ENCODE measurements around the gene NDE1. TPM values are rescaled to one million over a fixed set of nuclear protein-coding genes. Genes with fewer than 3 reads are reported as not detected.
A peak's percentile ranks its signal among the peaks of the same experiment; 100 is the strongest.

The NDE1 gene
- total and polyA plus RNA-seq, 2 donors (not counting 1 experiment from before 2014, with no cell fraction given): 23.8 to 24.0 TPM

GRCh38 chr16:15602285-15603044, 47.6 kb upstream of the NDE1 start:
- TF ChIP-seq CTCF (conservative IDR thresholded peaks at IDR 0.05 in 1 of 2, IDR thresholded peaks at IDR 0.05 in 1 of 2; ENCODE audit: low read depth in 1 of 2, low read length in 2 of 2): no peak
- no peak for TF ChIP-seq EZH2 (IDR thresholded peaks at IDR 0.05; ENCODE audit: low read length, missing control alignments)
- DNase-seq (ENCODE audit: low read depth in 2 of 2): no peak
- Histone ChIP-seq H4K20me1 (ENCODE audit: control insufficient read depth, extremely low read depth, insufficient read depth, low read length) (no peaks in the 10 kb centered on the region), H3K4me1 (ENCODE audit: control insufficient read depth, extremely low read depth, insufficient read depth, low read length) (no peaks in the 10 kb centered on the region), H3K27me3 (ENCODE audit: control insufficient read depth, insufficient read depth, low read length) (no peaks in the 10 kb centered on the region), H3K36me3 (ENCODE audit: control insufficient read depth, insufficient read depth, low read length) (peaks cover 17% of the 10 kb centered on the region), H3K4me2 (ENCODE audit: extremely low read depth, insufficient read depth, low read length) (no peak overlapping the region), H2AFZ (ENCODE audit: low read length) (no peak overlapping the region), H3K9me3 (ENCODE audit: control insufficient read depth, insufficient read depth, low read depth, low read length) (no peaks in the 10 kb centered on the region), H3K27ac (ENCODE audit: insufficient read depth, low read length) (no peak overlapping the region), H3K4me3 (replicated peaks in 1 of 4; ENCODE audit: control extremely low read depth in 1 of 4, insufficient read depth in 1 of 4, low read depth in 3 of 4, low read length in 4 of 4) (no peak overlapping the region), H3K9ac (ENCODE audit: insufficient read depth, low read length) (no peak overlapping the region), H3K79me2 (ENCODE audit: control insufficient read depth, insufficient read depth, low read length) (no peaks in the 10 kb centered on the region)

- Histone ChIP-seq H2AFZ (ENCODE audit: low read length) (no peak overlapping the region), H3K36me3 (ENCODE audit: control insufficient read depth, insufficient read depth, low read length) (peaks cover 8% of the 10 kb centered on the region), H3K4me2 (ENCODE audit: extremely low read depth, insufficient read depth, low read length) (no peak overlapping the region), H3K79me2 (ENCODE audit: control insufficient read depth, insufficient read depth, low read length) (no peaks in the 10 kb centered on the region), H3K9ac (ENCODE audit: insufficient read depth, low read length) (no peak overlapping the region), H3K4me1 (ENCODE audit: control insufficient read depth, extremely low read depth, insufficient read depth, low read length) (peaks cover 3% of the 10 kb centered on the region), H3K9me3 (ENCODE audit: control insufficient read depth, insufficient read depth, low read depth, low read length) (no peaks in the 10 kb centered on the region), H3K27me3 (ENCODE audit: control insufficient read depth, insufficient read depth, low read length) (no peaks in the 10 kb centered on the region), H3K4me3 (replicated peaks in 1 of 4; ENCODE audit: control extremely low read depth in 1 of 4, insufficient read depth in 1 of 4, low read depth in 3 of 4, low read length in 4 of 4) (no peak overlapping the region), H4K20me1 (ENCODE audit: control insufficient read depth, extremely low read depth, insufficient read depth, low read length) (no peaks in the 10 kb centered on the region), H3K27ac (ENCODE audit: insufficient read depth, low read length) (no peak overlapping the region)
- no peak for TF ChIP-seq CTCF (conservative IDR thresholded peaks at IDR 0.05 in 1 of 2, IDR thresholded peaks at IDR 0.05 in 1 of 2; ENCODE audit: low read depth in 1 of 2, low read length in 2 of 2)
- TF ChIP-seq EZH2 (IDR thresholded peaks at IDR 0.05; ENCODE audit: low read length, missing control alignments): no peak
- DNase-seq (ENCODE audit: low read depth in 2 of 2): peak in 1 of 2 donors; percentile 47
Observed at GRCh38 chr16:15604460-15605440, 45.3 kb upstream of the NDE1 start.

All from fibroblast of lung (primary cell).